HG02759 (cell line): ENCODE data around the gene ANP32A.
"Not testable (repeated sequence)": the region's sequence is repeated elsewhere in the genome, so short reads cannot be mapped to it uniquely, and the experiment has no call there.

ENCODE experiments used
- ATAC-seq: cut with Tn5 transposase; IDR thresholded peaks from one replicate; pipeline ENCODE4 v1.9.1; 2021; ENCODE audit warnings: mild to moderate bottlenecking, moderate library complexity; ENCODE audit not compliant: unreplicated experiment

The ANP32A gene

DNA sequence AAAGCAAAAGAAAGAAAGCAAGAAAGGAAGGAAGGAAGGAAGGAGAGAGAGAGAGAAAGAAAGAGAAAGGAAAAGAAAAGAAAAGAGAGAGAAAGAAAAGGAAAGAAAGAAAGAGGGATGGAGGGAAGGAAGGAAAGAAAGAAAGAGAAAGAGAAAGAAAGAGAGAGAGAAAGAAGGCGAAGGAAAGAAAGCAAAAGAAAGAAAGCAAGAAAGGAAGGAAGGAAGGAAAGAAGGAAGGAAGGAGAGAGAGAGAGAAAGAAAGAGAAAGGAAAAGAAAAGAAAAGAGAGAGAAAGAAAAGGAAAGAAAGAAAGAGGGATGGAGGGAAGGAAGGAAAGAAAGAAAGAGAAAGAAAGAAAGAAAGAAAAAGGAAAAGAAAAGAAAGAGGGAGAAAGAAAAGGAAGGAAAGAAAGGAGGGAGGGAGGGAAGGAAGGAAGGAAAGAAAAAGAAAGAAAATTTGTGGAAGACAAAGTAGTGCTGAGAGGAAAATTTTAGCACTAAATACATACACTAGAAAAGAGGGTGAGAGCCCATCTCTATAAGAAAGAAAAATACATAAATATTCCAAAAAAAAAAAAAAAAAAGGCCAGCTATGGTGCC lies 60.6 kb downstream of the ANP32A start:
- not testable (repeated sequence) for ATAC-seq

- no peak for ATAC-seq
Observed at GRCh38 chr15:68755731-68756130, 65.0 kb downstream of the ANP32A start.

GRCh38 chr15:68751622-68752021 lies 69.1 kb downstream of the ANP32A start:
- no peak for ATAC-seq

DNA sequence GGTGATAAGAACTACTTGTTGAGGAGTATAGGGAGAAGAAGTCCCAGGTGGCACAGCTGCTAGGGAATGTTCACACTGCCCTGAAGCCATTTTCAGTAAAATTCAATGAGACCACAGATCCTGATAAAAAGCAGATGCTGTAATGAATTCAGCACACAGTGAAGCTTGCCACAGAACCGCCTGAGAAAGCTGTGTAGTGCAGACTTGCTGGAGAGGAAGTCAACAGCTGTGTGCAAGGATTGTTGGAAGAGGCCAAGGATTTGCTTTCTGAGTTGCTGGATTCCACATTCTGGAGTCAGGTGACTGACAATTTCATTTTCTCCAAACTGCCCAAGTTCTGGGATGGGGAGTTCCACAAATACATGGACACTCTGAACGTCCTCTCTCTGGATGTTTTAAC lies 70.9 kb downstream of the ANP32A start:
- no peak for ATAC-seq

DNA sequence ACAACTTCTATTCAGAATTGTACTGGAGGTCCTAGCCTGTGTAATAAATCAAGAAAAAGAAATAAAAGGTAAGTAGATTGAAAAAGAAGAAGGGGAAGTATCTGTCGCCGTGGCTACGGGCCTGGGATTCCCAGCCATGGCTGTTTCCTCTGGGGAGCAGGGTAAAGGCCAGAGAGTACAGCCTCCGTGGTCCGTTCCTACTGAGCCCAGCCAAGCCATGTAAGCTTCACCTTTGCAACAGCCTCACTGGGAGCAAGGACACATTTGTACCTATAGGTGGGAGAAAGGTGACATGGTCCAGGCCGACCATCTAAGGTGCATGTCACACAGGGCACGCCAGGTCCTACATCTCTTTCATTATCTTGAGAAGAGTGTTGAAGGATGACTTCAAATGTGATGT lies 71.3 kb downstream of the ANP32A start:
- no peak for ATAC-seq

- ATAC-seq = no peak
Observed at GRCh38 chr15:68743256-68743655, 77.4 kb downstream of the ANP32A start.

DNA sequence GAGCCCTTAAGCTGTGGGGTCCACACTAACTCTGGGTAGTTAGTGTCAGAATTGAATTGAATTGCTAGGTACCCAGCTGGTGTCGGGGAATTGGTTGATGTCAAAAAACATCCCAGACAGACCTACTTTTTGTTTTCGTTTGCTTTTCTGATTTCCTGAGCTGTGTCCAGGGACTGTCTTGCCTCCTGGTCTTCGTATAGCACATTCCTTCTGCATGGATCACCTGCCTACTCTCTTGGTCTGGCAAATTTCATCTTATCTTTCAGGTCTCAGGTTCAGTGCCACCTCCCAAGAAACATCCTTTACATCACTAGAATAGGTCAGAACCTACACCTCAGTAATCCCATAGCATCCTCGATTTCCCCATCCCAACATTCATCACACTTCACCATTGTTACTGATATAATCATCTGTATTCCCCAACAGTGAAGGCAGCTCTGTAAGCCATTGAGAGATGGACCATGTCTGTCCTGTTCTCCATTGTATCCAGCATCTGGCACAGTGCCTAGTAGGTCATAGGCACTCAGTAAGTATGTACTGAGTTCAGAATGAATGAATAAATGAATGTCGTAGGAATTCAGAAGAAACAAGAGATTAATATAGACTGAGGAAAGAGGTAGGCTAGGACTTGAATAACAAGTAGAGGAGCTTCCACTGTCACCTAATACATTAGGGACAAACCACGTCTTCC lies 81.2 kb downstream of the ANP32A start:
- ATAC-seq = no peak

- ATAC-seq = no peak
Observed at GRCh38 chr15:68735610-68736009, 85.1 kb downstream of the ANP32A start.

- no peak for ATAC-seq
Observed at GRCh38 chr15:68734881-68735280, 85.8 kb downstream of the ANP32A start.

DNA sequence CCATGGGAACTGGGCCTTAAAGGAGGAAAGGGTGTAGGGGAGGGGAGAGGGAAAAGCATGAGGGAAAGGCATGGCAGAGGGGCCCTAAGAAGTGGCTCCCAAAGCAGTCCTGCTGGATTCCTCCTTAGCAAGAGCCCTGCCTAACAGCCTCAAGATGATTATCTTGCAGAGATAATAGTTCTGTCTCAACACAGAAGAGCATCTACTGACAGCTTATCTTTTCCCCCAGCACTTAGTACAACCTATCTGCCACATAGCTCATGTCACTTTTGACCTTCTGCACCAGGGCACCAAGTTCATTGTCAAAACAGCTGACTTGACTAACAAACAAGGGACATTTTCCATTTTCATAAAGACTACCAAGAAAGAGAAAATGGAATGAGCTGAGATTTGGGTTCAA lies 86.3 kb downstream of the ANP32A start:
- ATAC-seq = no peak

GRCh38 chr15:68733666-68734065 lies 87.0 kb downstream of the ANP32A start:
- ATAC-seq = no peak

DNA sequence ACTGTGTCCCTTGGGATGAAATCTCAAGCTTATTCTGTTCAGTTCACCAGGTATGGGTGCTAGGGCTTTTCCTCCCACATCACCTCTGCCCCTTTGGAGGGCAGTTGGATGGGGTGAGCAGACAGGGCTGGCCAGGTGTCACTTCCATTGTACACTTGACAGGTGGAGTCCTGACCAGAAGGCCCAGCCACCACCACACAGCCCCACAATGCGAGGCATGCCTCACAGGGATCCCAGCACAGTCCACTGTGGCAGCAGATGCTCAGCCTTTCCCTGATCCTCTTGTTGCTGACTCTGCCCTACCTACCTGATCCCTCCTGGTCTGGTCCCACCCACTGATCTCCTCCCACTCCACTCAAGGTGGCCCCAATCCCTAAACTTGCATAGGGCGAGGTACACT lies 88.2 kb downstream of the ANP32A start:
- ATAC-seq = no peak

DNA sequence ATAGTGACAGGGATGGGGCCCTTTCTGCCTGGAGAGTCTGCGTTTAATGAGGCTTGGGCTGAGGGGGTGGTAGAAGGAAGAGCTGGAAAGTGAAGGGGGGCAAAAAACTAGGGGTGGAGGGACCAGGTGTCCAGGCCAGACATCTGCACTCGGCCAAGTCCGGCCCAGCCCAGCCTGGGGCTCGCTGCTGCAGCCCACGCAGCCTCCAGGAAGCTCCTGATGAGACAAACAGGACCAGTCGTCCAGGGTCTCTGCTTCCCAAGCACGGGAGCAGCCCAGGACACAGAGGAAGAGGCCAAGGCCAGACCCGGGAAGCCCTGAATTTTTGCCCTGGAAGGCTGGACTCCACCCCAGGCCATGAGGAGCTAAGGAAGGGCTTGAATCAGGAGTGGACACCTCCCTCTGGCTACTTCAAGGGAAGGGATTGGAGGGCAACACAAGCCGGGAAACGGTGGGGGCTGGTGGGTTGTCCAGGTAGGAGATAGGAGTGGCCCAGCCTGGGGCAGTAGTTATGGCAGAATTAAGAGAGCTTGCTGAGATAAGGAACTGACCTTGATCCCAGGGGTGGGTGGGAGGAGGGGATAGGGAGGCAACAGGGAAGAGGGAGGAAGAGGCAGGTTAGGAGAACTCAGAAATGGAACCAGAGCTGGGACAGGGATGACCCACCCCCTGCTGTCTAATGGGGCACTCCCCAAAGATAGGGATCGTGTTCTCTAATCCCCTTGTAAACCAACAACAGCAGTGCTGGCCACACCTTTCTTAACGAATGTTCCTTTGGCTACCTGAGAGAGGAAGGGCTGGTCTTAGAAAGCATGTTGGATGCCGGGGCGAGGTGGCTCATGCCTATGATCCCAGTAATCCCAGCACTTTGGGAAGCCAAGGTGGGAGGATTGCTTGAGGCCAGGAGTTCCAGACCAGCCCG lies 89.5 kb downstream of the ANP32A start:
- no peak for ATAC-seq

DNA sequence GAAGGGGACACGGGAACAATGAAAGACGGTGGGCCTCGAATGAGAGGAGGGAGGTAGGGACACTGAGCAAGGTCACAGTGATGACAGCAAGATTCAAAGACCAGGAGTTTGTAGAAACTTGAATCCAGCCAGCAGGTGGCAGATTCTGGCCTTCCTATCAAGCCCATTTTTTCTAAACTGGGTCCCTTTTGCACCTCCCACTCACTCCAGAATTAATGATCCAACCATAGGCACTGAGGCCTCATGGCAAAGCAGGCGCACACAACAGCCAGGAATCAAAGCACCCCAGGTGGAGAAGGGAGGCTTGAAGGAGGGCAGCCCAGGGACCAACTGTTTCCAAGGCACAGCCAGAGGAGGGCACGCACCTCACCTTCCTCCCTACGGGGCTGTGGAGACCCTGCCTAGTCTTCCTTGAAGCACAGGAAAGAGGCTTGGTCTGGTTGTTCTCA lies 90.2 kb downstream of the ANP32A start:
- ATAC-seq = no peak

GRCh38 chr15:68729789-68730411 lies 90.8 kb downstream of the ANP32A start:
- ATAC-seq = no peak
